ENCODE measurements around the gene BANF2.

- TF ChIP-seq, protein P1, sequence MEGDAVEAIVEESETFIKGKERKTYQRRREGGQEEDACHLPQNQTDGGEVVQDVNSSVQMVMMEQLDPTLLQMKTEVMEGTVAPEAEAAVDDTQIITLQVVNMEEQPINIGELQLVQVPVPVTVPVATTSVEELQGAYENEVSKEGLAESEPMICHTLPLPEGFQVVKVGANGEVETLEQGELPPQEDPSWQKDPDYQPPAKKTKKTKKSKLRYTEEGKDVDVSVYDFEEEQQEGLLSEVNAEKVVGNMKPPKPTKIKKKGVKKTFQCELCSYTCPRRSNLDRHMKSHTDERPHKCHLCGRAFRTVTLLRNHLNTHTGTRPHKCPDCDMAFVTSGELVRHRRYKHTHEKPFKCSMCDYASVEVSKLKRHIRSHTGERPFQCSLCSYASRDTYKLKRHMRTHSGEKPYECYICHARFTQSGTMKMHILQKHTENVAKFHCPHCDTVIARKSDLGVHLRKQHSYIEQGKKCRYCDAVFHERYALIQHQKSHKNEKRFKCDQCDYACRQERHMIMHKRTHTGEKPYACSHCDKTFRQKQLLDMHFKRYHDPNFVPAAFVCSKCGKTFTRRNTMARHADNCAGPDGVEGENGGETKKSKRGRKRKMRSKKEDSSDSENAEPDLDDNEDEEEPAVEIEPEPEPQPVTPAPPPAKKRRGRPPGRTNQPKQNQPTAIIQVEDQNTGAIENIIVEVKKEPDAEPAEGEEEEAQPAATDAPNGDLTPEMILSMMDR (IDR thresholded peaks at IDR 0.05; ENCODE audit: poor library complexity) = no peak
- no peak for TF ChIP-seq EZH2 (IDR thresholded peaks at IDR 0.05; ENCODE audit: borderline replicate concordance)
These were observed 24.8 kb upstream of the BANF2 start for GRCh38 chr20:17674722-17675518.

Data from hepatocyte (in vitro differentiated cells).